Measurements from ENCODE around the gene MAEA.

DNA sequence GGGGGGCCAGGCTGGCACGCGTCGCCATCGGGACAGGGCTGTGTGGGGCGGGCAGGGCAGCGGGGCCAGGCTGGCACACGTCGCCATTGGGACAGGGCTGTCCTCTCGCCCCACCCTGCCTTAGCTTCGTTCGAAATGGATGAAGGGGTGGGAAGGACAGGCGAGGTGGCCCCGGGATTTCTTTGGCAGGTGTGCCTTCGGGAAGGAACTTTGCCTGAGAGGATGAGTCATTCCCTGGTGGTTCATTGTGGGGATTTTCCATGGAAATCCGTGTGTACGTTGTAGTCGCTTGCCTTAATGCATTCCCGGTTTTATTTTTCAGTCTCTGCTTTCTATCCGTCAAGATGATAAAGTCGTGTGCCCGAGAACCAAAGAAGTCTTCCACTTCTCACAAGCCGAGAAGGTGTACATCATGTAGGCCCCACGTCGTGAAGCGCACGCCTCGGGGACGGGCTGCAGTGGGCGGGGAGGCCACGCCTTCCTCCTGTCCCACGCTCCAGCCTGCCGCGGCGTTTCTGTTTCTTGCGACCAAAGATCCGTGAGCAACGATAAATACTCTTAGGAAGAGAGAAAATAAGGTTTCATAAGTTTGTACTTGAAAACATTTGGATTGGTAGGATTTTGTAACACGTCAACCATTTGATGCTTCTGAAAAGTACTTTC is 49.2 kb downstream of the MAEA start:
- TF ChIP-seq EZH2 (IDR thresholded peaks at IDR 0.05), result no peak
- TF ChIP-seq, protein P1, sequence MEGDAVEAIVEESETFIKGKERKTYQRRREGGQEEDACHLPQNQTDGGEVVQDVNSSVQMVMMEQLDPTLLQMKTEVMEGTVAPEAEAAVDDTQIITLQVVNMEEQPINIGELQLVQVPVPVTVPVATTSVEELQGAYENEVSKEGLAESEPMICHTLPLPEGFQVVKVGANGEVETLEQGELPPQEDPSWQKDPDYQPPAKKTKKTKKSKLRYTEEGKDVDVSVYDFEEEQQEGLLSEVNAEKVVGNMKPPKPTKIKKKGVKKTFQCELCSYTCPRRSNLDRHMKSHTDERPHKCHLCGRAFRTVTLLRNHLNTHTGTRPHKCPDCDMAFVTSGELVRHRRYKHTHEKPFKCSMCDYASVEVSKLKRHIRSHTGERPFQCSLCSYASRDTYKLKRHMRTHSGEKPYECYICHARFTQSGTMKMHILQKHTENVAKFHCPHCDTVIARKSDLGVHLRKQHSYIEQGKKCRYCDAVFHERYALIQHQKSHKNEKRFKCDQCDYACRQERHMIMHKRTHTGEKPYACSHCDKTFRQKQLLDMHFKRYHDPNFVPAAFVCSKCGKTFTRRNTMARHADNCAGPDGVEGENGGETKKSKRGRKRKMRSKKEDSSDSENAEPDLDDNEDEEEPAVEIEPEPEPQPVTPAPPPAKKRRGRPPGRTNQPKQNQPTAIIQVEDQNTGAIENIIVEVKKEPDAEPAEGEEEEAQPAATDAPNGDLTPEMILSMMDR (IDR thresholded peaks at IDR 0.05), result no peak
